Esophagus (tissue), 2 donors: Measurements from ENCODE around the gene HOXD8. TPM values are rescaled to one million over a fixed set of nuclear protein-coding genes. Genes with fewer than 3 reads are reported as not detected.

Experiments
- H3K27ac ChIP-seq, 2 donors: one replicate each; pipeline ENCODE4 v1.5.1; 2013; ENCODE audit warnings: low read depth in 2 of 2, mild to moderate bottlenecking in 2 of 2, inconsistent platforms in 1 of 2, low read length in 1 of 2, moderate library complexity in 1 of 2
- H3K27me3 ChIP-seq, 2 donors: one replicate each; pipeline ENCODE4 v1.6.1; 2013; ENCODE audit warnings: low read length in 2 of 2, control low read depth in 1 of 2, mild to moderate bottlenecking in 1 of 2; ENCODE audit not compliant: insufficient read depth in 2 of 2, control insufficient read depth in 1 of 2
- H3K36me3 ChIP-seq, 2 donors: one replicate each; pipeline ENCODE4 v1.6.1; 2013; ENCODE audit warnings: low read length in 1 of 2; ENCODE audit not compliant: control insufficient read depth in 2 of 2, insufficient read depth in 2 of 2
- H3K4me1 ChIP-seq, 2 donors: one replicate each; pipeline ENCODE4 v1.6.1; 2013; ENCODE audit warnings: low read length in 1 of 2; ENCODE audit not compliant: control insufficient read depth in 2 of 2, insufficient read depth in 2 of 2
- H3K4me3 ChIP-seq, 2 donors: one replicate each; pipeline ENCODE4 v1.5.1; 2013; ENCODE audit warnings: low read length in 2 of 2, mild to moderate bottlenecking in 2 of 2, low read depth in 1 of 2, moderate library complexity in 1 of 2
- H3K9me3 ChIP-seq, 2 donors: one replicate each; pipeline ENCODE4 v1.6.1; 2013; ENCODE audit warnings: mild to moderate bottlenecking in 2 of 2, low read depth in 1 of 2, low read length in 1 of 2, moderate library complexity in 1 of 2; ENCODE audit not compliant: control insufficient read depth in 2 of 2, insufficient read depth in 1 of 2
- WGBS, 2 donors: extraction: QIAGEN DNeasy Blood & Tissue Kit; methylation state at CpG; one replicate each; pipeline ENCODE4 v1.1.7; 2013; 5-methylcytosine and 5-hydroxymethylcytosine counted together
- polyA plus RNA-seq, 2 donors: library from polyadenylated mRNA; stranded (reverse); fragments of 200-250 nt; gene quantifications; one replicate each; pipeline ENCODE4 v1.2.3, GENCODE V29; 2013
- donor health status: healthy with polysubstance abuse.
- donor health status: Bipolar disorder and iron deficiency.

The HOXD8 gene
- polyA plus RNA-seq, 2 donors = 1.0 to 1.3 TPM

DNA sequence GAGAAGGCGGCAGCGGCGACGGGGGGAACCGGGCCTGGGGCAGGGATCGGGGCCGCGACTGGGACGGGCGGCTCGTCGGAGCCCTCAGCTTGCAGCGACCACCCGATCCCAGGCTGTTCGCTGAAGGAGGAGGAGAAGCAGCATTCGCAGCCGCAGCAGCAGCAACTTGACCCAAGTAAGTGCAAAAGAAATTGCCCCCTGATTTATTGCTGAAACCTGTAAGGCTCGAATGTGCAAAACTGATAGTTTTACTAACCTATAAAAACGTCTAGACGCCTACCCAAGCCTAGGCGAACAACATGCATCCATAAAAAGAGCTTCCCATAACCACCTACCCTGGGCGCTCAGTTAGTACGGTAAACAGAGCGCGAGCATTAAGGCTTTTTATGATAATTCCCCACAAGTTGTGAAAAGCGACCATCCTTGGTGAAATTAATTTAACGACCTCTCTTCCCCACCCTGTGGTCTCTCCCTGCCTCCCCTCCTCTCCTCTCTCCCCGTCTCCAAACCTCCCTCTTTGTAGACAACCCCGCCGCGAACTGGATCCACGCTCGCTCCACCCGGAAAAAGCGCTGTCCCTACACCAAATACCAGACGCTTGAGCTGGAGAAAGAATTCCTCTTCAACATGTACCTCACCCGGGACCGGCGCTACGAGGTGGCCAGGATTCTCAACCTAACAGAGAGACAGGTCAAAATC is 5.9 kb upstream of the HOXD8 start:
- WGBS, 2 donors = 9% methylated on average over 40 of the region's 40 CpGs

DNA sequence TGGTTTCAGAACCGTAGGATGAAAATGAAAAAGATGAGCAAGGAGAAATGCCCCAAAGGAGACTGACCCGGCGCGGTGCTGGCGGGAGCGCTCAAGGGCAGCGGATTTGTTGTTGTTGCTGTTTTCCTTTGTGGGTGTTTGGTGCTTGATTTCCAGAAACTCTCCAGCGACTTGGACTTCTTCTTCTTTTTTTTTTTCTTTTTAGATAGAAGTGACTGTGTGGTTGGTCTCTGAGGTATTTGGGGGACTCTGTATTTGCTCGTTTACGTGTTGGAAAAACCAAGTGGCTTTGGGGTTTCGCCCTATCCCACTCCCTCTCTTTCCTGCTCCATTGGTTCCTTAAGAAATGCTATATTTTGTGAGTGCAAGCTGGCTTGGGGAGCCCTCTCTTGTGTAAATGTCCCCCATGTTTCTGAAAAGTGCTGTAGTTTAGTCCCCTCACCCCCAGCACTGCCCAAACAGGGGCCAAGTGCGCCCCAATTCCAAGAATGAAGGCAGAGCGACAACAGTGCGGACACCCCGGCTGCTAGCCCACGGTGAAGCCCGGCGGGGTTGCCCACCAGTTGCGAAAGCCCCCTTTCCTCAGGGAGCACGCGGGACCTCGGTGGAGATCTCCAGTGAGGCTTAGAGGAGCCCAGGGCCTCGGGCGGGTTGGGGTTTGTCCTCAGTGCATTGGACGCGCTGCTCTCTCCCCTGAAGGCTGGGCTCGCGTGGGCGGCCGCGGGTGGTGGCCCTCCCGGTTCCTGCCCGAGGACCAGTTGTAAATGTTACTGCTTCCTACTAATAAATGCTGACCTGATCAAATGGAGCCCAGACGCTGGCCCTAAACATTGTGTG is 5.2 kb upstream of the HOXD8 start:
- Histone ChIP-seq H3K27ac (peak overlapping the region in 1 of 2 donors; percentile 6), H3K9me3 (peaks cover 5 to 7% of the 10 kb centered on the region in 2 donors), H3K4me1 (peaks cover 1 to 8% of the 10 kb centered on the region in 2 donors), H3K27me3 (peaks cover 11 to 60% of the 10 kb centered on the region in 2 donors), H3K36me3 (no peaks in the 10 kb centered on the region), H3K4me3 (peak overlapping the region in 1 of 2 donors; percentile 20)
- WGBS, 2 donors = 15 to 16% methylated on average over 34 of the region's 34 CpGs

More for the DNA sequence above, 5.9 kb upstream of the HOXD8 start:
- Histone ChIP-seq H3K27ac (no peak overlapping the region), H3K36me3 (no peaks in the 10 kb centered on the region), H3K4me1 (peaks cover 0 to 6% of the 10 kb centered on the region in 2 donors), H3K9me3 (peaks cover 5 to 7% of the 10 kb centered on the region in 2 donors), H3K27me3 (peaks cover 11 to 58% of the 10 kb centered on the region in 2 donors), H3K4me3 (peak overlapping the region; percentile 34 to 36)

DNA sequence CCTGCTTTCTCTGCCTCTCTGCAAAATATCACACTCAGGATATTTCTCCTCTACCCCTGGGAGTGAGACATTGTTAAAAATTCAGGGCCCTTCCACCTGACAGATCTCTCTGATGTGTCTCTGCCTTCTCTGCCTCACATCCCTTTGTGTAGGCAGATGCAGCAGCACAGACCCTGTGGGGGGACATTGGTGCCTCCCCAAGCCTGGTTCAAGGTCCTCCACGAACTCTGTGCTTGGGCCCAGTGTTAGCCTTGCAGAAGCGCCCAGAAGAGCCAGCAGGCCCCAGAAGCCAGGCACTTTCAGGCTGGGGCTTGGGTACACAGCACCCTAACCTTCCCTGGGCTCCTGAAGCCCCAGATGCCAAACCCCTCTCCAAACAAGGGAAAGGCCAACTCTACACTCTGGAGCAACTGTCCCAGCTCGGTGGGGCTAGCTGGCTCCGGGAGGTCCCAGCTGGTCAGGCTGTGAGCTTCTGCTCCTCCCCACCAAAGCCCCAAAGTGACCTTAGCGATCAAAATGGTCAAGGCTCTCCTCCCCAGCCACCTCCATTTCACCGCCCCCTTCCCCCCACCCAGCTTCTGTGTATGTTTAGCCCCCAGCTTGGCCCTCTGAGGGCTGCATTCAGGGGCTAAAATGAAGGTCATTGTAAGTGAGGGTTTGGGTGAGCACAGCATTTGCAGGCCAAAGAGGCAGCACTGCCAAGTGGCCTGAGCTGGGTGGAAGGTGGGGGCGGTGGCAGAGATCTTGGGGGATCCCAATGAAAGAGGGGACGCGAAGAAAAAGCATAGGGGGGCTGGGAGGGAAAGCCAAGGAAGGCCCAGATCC is 4.3 kb upstream of the HOXD8 start:
- Histone ChIP-seq H3K27ac (peak overlapping the region in 1 of 2 donors; percentile 6), H3K9me3 (peaks cover 5 to 7% of the 10 kb centered on the region in 2 donors), H3K4me1 (peaks cover 4 to 9% of the 10 kb centered on the region in 2 donors), H3K4me3 (no peak overlapping the region), H3K27me3 (peaks cover 11 to 60% of the 10 kb centered on the region in 2 donors), H3K36me3 (no peaks in the 10 kb centered on the region)
- WGBS, 2 donors = 23 to 40% methylated on average over 9 of the region's 9 CpGs

DNA sequence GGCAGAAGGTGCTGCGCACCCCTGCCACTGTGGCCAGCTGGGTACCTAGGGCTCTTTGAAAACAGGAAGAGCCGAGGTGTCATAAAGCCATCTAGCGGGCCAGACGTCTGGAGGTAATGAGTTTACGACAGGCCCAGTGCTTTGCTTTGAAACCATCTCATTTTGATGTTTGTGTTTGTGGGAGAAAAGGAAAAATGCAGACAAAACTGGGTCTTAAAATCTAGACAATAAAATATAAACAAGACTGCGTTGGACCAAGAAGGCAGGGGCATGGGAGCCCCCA is 3.8 kb upstream of the HOXD8 start:
- Histone ChIP-seq H3K9me3 (peaks cover 5 to 7% of the 10 kb centered on the region in 2 donors), H3K4me3 (no peak overlapping the region), H3K36me3 (no peaks in the 10 kb centered on the region), H3K27me3 (peaks cover 11 to 60% of the 10 kb centered on the region in 2 donors), H3K27ac (no peak overlapping the region), H3K4me1 (peaks cover 4 to 12% of the 10 kb centered on the region in 2 donors)
- WGBS, 2 donors = 23 to 32% methylated on average over 6 of the region's 6 CpGs

DNA sequence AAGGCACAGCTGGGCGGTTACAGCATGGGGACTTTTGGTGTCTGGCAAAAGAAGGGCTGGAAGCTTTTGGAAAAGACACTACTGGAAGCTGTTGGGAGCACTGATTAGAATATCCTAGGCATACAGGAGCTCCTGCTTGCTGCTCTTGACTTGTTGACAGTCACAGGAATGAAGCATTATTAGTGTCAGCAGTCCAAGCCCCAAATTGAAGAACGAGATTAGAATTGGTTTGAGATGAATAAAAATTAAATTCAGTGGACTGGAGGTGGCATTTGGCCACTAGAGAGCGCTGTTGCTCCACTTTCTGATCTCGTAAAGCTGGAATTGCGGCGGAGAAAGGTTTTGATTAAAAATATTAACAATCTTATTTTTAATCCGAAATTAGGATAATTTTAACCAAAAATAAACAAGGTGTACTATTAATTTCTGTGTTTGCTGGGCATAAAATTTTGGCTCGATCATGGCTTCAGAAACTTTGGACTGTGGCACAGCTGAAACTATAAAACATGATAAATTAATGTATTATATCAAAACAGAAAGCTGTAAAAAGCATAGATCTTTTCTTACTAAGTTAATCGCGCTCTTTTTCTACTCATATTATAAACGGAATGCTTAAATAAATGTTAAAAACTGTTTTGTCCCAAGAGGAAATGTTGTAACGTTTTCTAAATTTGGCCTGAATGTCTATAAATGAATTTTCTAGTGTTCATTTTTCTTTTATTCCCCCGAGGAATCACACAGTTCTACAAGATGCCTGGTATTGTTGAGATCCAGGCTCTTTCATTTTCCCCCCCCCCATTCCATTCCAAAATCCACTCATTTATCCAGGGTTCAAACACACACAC is 2.4 kb upstream of the HOXD8 start:
- WGBS, 2 donors = 4% methylated on average over 13 of the region's 13 CpGs
- H3K27me3 ChIP-seq = peaks cover 15 to 52% of the 10 kb centered on the region in 2 donors
- peaks cover 3 to 5% of the 10 kb centered on the region in 2 donors for H3K9me3 ChIP-seq
- no peak overlapping the region for H3K4me3 ChIP-seq
- no peaks in the 10 kb centered on the region for H3K36me3 ChIP-seq
- peaks cover 4 to 12% of the 10 kb centered on the region in 2 donors for H3K4me1 ChIP-seq
- no peak overlapping the region for H3K27ac ChIP-seq

DNA sequence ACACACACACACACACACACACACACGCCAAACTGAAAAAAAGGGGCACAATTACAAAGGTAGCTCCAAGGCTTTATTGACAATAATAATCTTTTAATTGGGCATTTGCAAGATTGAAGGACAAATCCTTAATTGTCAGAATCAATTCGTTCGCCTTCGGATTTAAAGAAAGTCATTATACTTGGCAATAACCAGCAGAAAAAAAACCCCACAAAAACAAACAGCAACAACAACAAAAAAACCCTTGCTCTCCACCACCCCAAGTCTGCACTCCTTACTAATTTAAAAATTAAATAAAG is 1.8 kb upstream of the HOXD8 start:
- Histone ChIP-seq H3K4me3 (no peak overlapping the region), H3K9me3 (peaks cover 3 to 5% of the 10 kb centered on the region in 2 donors), H3K27me3 (peaks cover 15 to 50% of the 10 kb centered on the region in 2 donors), H3K4me1 (peaks cover 6 to 7% of the 10 kb centered on the region in 2 donors), H3K36me3 (no peaks in the 10 kb centered on the region), H3K27ac (no peak overlapping the region)
- WGBS, 2 donors = 28% methylated on average over 4 of the region's 4 CpGs

DNA sequence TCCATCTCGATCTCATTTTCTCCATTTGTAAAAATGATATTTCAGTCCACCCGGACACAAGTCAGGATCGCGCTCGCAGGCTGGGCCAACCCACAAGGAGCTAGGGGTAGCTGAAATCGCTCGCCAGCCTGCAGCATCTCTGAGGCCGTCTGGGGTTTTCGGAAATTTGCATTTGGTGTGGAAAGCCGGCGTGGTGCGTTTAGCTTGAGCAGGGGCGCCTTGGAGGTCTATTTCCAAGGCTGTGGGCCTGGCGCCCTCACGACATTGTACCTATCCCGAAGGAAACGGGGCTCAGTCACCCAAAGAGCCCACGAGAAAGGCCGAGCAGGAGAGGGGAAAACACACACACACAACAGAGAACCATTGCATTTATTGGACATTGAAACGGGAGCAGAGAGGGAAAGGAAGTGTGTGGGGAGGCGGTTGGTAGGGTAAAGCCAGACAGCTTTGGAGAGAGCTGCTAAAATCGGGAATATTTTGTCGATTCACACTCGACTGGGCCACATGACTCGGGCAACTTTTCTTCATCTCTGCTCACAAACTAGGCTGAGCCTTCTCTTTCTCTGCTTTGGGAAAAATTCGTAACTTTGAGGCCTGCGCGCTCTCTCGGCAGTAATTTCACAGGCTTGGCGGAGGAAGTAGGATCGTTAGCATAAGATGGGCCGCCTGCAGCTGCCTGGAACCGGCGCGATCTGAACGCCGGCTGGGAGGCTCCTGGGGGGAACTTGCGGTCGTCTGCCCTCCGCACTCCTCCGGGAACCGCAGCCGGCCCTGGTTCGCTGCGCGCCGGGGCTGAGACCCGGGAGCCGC is 1.1 kb upstream of the HOXD8 start:
- Histone ChIP-seq H3K4me3 (peak overlapping the region; percentile 4 to 60), H3K9me3 (peaks cover 0 to 4% of the 10 kb centered on the region in 2 donors), H3K27me3 (peaks cover 12 to 48% of the 10 kb centered on the region in 2 donors), H3K27ac (peak overlapping the region; percentile 9 to 26), H3K36me3 (no peaks in the 10 kb centered on the region), H3K4me1 (peaks cover 6% of the 10 kb centered on the region in 2 donors)
- WGBS, 2 donors = 14 to 18% methylated on average over 49 of the region's 49 CpGs

DNA sequence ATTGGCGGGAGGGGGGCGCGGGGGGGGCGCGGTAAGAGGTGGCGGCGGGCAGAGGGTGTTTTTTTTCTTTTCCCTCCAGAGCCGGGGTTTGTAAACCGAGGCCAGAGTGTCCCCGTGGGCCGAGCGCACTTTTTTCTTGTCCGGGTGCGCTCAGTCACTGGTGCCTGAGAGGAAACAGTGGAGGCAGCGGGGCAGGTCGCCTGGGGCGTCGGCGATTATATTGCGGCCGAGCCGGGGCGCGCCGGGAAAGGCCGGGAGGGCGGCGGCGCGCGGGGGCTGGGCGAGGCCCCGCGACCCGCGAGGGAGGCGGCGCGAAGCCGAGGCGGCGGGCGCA is 275 bp downstream of the HOXD8 start:
- peak overlapping the region; percentile 37 to 51 for H3K27ac ChIP-seq
- peaks cover 6% of the 10 kb centered on the region in 2 donors for H3K4me1 ChIP-seq
- 1 to 3% methylated on average over 31 to 43 of the region's 43 CpGs for WGBS, 2 donors
- H3K27me3 ChIP-seq = peaks cover 6 to 50% of the 10 kb centered on the region in 2 donors
- H3K36me3 ChIP-seq = no peaks in the 10 kb centered on the region
- peak overlapping the region; percentile 44 to 60 for H3K4me3 ChIP-seq
- peaks cover 0 to 4% of the 10 kb centered on the region in 2 donors for H3K9me3 ChIP-seq
